Spleen (tissue), 11 donors: ENCODE data around the gene TRIM66. TPM values are rescaled to one million over a fixed set of nuclear protein-coding genes. Genes with fewer than 3 reads are reported as not detected.

Source experiments
- DNase-seq: peaks from one replicate; pipeline ENCODE4 v3.0.0-alpha.2; 2020
- H3K27ac ChIP-seq, 8 donors: fragments of 200-600 bp; sonication (generic) in 7 of 8; 1 replicate in 4 of 8; 2 replicates in 4 of 8; pipeline versions ENCODE4 v1.5.0 to v1.8.0; 2016 to 2021; ENCODE audit warnings: inconsistent platforms in 4 of 8, mild to moderate bottlenecking in 4 of 8, moderate library complexity in 1 of 8
- H3K27me3 ChIP-seq, 7 donors: fragments of 200-600 bp; sonication (generic) in 6 of 7; replicated peaks in 1 of 7; 1 replicate in 4 of 7; 2 replicates in 3 of 7; pipeline versions ENCODE4 v1.5.0 to v1.8.0; 2016 to 2021; ENCODE audit warnings: inconsistent platforms in 3 of 7, mild to moderate bottlenecking in 1 of 7
- H3K36me3 ChIP-seq, 6 donors: fragments of 200-600 bp; sonication (generic) in 5 of 6; 1 replicate in 4 of 6; 2 replicates in 2 of 6; pipeline versions ENCODE4 v1.5.0 to v1.8.0; 2016 to 2021; ENCODE audit warnings: inconsistent platforms in 2 of 6
- H3K4me1 ChIP-seq, 6 donors: fragments of 200-600 bp; sonication (generic) in 5 of 6; 1 replicate in 3 of 6; 2 replicates in 3 of 6; pipeline versions ENCODE4 v1.5.0 to v1.8.0; 2016 to 2021; ENCODE audit warnings: inconsistent platforms in 3 of 6
- H3K4me3 ChIP-seq, 8 donors: fragments of 200-600 bp; sonication (generic) in 7 of 8; 1 replicate in 4 of 8; 2 replicates in 4 of 8; pipeline versions ENCODE4 v1.5.0 to v1.8.0; 2016 to 2021; ENCODE audit warnings: inconsistent platforms in 4 of 8, mild to moderate bottlenecking in 4 of 8, moderate library complexity in 2 of 8
- H3K9me3 ChIP-seq, 8 donors: fragments of 200-600 bp; sonication (generic) in 7 of 8; 1 replicate in 4 of 8; 2 replicates in 4 of 8; pipeline versions ENCODE4 v1.5.0 to v1.8.0; 2016 to 2021; ENCODE audit warnings: inconsistent platforms in 4 of 8
- CTCF ChIP-seq, 11 experiments: fragments of 200-600 bp in 7 of 11; fragments of 450-650 bp in 4 of 11; sonication (generic) in 4 of 11; IDR thresholded peaks in 8 of 11; conservative IDR thresholded peaks in 3 of 11; 1 replicate in 7 of 11; 2 replicates in 4 of 11; pipeline versions ENCODE4 v1.4.0 to v1.8.0; 2016 to 2021; ENCODE audit warnings: antibody characterized with exemption in 11 of 11, inconsistent platforms in 4 of 11, mild to moderate bottlenecking in 1 of 11
- POLR2A ChIP-seq, 3 donors: fragments of 450-650 bp; IDR thresholded peaks; one replicate each; pipeline ENCODE4 v1.5.1; 2017; ENCODE audit warnings: antibody characterized with exemption in 3 of 3, mild to moderate bottlenecking in 1 of 3
- POLR2AphosphoS5 ChIP-seq, 3 donors: sonication (generic); formaldehyde crosslinking; IDR thresholded peaks; one replicate each; pipeline ENCODE4 v1.5.1; 2017; ENCODE audit warnings: antibody characterized with exemption in 3 of 3
- WGBS, 5 donors: extraction: QIAGEN DNeasy Blood & Tissue Kit in 3 of 5; methylation state at CpG; one replicate each; pipeline versions ENCODE4 v1.1.5 to v1.1.7; 2013 to 2018; 5-methylcytosine and 5-hydroxymethylcytosine counted together
- intact Hi-C: fragments of 100-400 bp; cut with DNase I; formaldehyde crosslinking; loops from one replicate; pipeline ENCODE4 v1.15.0; 2023; ENCODE audit warnings: low total_unique reads
- polyA plus RNA-seq, 3 donors: library from polyadenylated mRNA; stranded (reverse); fragments of 200-250 nt; gene quantifications; one replicate each; pipeline ENCODE4 v1.2.1, GENCODE V29; 2013
- total RNA-seq, 7 donors: library from RNA; depleted of rRNA in 3 of 7; stranded (reverse); fragments of >200 nt in 3 of 7; fragmentation: NEBNext Ultra II Directional in 4 of 7; extraction: Animal tissue kit (Norgen Biotek cat#: 25700) in 4 of 7; gene quantifications; one replicate each; pipeline versions ENCODE4 v1.1.0 to v1.2.1, GENCODE V29; 2016 to 2021
- donor health status: healthy with polysubstance abuse.
- donor health status: DM: no; HTN: no; CAD: no; lungs with moderate emphysema.
- donor health status: DM: no; HTN: no; CAD: no.
- donor health status: Bipolar disorder and iron deficiency.
- donor health status: healthy.
- donor health status: DM: no; HTN: no; CAD: no.
- donor health status: DM: yes; HTN: yes; CAD: no.

TRIM66 gene
- total and polyA plus RNA-seq, 10 donors, result 0.86 to 22.8 (median 10.3) TPM

- no peak for DNase-seq
- intact Hi-C loops, result no loop called here
- Histone ChIP-seq H3K36me3 (peaks cover 0 to 87% (median 49%) of the 10 kb centered on the region in 6 donors), H3K27me3 (no peaks in the 10 kb centered on the region), H3K4me1 (no peaks in the 10 kb centered on the region), H3K4me3 (no peak overlapping the region), H3K9me3 (peaks cover 0 to 12% (median 8%) of the 10 kb centered on the region in 8 donors), H3K27ac (no peak overlapping the region)
- no peak for TF ChIP-seq CTCF (IDR thresholded peaks at IDR 0.05 in 8 of 11, conservative IDR thresholded peaks at IDR 0.05 in 3 of 11)
- TF ChIP-seq POLR2AphosphoS5 (IDR thresholded peaks at IDR 0.05), result no peak
- TF ChIP-seq POLR2A (IDR thresholded peaks at IDR 0.05), result no peak
- WGBS, 5 donors, result 95 to 100% (median 99%) methylated on average over 2 of the region's 2 CpGs
Measured at GRCh38 chr11:8636127-8636526, 46.3 kb downstream of the TRIM66 start.

GRCh38 chr11:8634498-8634897, 48.0 kb downstream of the TRIM66 start:
- DNase-seq, result no peak
- Histone ChIP-seq H3K4me1 (no peaks in the 10 kb centered on the region), H3K9me3 (peaks cover 0 to 12% (median 8%) of the 10 kb centered on the region in 8 donors), H3K27me3 (no peaks in the 10 kb centered on the region), H3K4me3 (no peak overlapping the region), H3K36me3 (peaks cover 0 to 76% (median 41%) of the 10 kb centered on the region in 6 donors), H3K27ac (no peak overlapping the region)
- intact Hi-C loops, result no loop called here
- TF ChIP-seq POLR2AphosphoS5 (IDR thresholded peaks at IDR 0.05), result no peak
- TF ChIP-seq POLR2A (IDR thresholded peaks at IDR 0.05), result no peak
- TF ChIP-seq CTCF (IDR thresholded peaks at IDR 0.05 in 8 of 11, conservative IDR thresholded peaks at IDR 0.05 in 3 of 11), result no peak
- 92 to 96% (median 94%) methylated on average over 6 of the region's 6 CpGs for WGBS, 5 donors

GRCh38 chr11:8631395-8632118, 50.9 kb downstream of the TRIM66 start:
- Histone ChIP-seq H3K36me3 (peaks cover 0 to 50% (median 21%) of the 10 kb centered on the region in 6 donors), H3K9me3 (peaks cover 0 to 8% (median 6%) of the 10 kb centered on the region in 8 donors), H3K4me1 (no peaks in the 10 kb centered on the region), H3K27ac (no peak overlapping the region), H3K4me3 (no peak overlapping the region), H3K27me3 (no peaks in the 10 kb centered on the region)
- DNase-seq, result no peak
- TF ChIP-seq POLR2AphosphoS5 (IDR thresholded peaks at IDR 0.05) (no peak), POLR2A (IDR thresholded peaks at IDR 0.05) (no peak), CTCF (IDR thresholded peaks at IDR 0.05 in 8 of 11, conservative IDR thresholded peaks at IDR 0.05 in 3 of 11) (no peak)
- WGBS, 5 donors, result 83 to 93% (median 91%) methylated on average over 6 of the region's 6 CpGs
- intact Hi-C loops, result no loop called here

- WGBS, 5 donors, result 83 to 98% (median 94%) methylated on average over 1 to 2 of the region's 2 CpGs
- H3K36me3 ChIP-seq, result peaks cover 0 to 61% (median 38%) of the 10 kb centered on the region in 6 donors
- H3K9me3 ChIP-seq, result no peaks in the 10 kb centered on the region
- no peaks in the 10 kb centered on the region for H3K27me3 ChIP-seq
- DNase-seq, result no peak
- H3K27ac ChIP-seq, result no peak overlapping the region
- intact Hi-C loops, result no loop called here
- no peak overlapping the region for H3K4me3 ChIP-seq
- TF ChIP-seq POLR2A (IDR thresholded peaks at IDR 0.05) (no peak), CTCF (IDR thresholded peaks at IDR 0.05 in 8 of 11, conservative IDR thresholded peaks at IDR 0.05 in 3 of 11) (no peak), POLR2AphosphoS5 (IDR thresholded peaks at IDR 0.05) (no peak)
- no peaks in the 10 kb centered on the region for H3K4me1 ChIP-seq
Measured at GRCh38 chr11:8624698-8625097, 57.8 kb downstream of the TRIM66 start.
